Sigmoid colon (tissue), 7 donors: ENCODE measurements around the gene BAHCC1. TPM values are rescaled to one million over a fixed set of nuclear protein-coding genes. Genes with fewer than 3 reads are reported as not detected.

Source experiments
- DNase-seq: peaks from one replicate; pipeline ENCODE4 v3.0.0-alpha.2; 2019
- H3K27ac ChIP-seq, 4 donors: fragments of 200-600 bp; sonication (generic); one replicate each; pipeline ENCODE4 v1.5.1; 2016 to 2019; ENCODE audit warnings: mild to moderate bottlenecking in 1 of 4
- H3K27me3 ChIP-seq, 3 donors: fragments of 200-600 bp; sonication (generic); one replicate each; pipeline ENCODE4 v1.5.1; 2019; ENCODE audit warnings: mild to moderate bottlenecking in 1 of 3
- H3K36me3 ChIP-seq, 4 donors: fragments of 200-600 bp; sonication (generic); one replicate each; pipeline ENCODE4 v1.5.1; 2016 to 2019
- H3K4me1 ChIP-seq, 4 donors: fragments of 200-600 bp; sonication (generic); one replicate each; pipeline ENCODE4 v1.5.1; 2017 to 2019
- H3K4me3 ChIP-seq, 4 donors: fragments of 200-600 bp; sonication (generic); one replicate each; pipeline ENCODE4 v1.5.1; 2017 to 2019; ENCODE audit warnings: mild to moderate bottlenecking in 2 of 4, moderate library complexity in 1 of 4
- H3K9me3 ChIP-seq, 4 donors: fragments of 200-600 bp in 3 of 4; sonication (generic) in 3 of 4; one replicate each; pipeline versions ENCODE4 v1.5.1 to v1.6.1; 2013 to 2019
- CTCF ChIP-seq, 4 experiments: fragments of 450-650 bp in 3 of 4; fragments of 200-600 bp in 1 of 4; IDR thresholded peaks; one replicate each; pipeline ENCODE4 v1.5.1; 2016 to 2019; ENCODE audit warnings: antibody characterized with exemption in 4 of 4, mild to moderate bottlenecking in 3 of 4, moderate library complexity in 2 of 4
- EP300 ChIP-seq, 4 donors: sonication (generic); formaldehyde crosslinking; IDR thresholded peaks; one replicate each; pipeline ENCODE4 v1.6.1; 2017; ENCODE audit warnings: antibody characterized with exemption in 4 of 4
- POLR2A ChIP-seq, 2 donors: fragments of 450-650 bp; IDR thresholded peaks; one replicate each; pipeline ENCODE4 v1.6.1; 2016; ENCODE audit warnings: antibody characterized with exemption in 2 of 2, mild to moderate bottlenecking in 2 of 2, moderate library complexity in 2 of 2
- POLR2AphosphoS5 ChIP-seq, 4 donors: sonication (generic); formaldehyde crosslinking; IDR thresholded peaks; one replicate each; pipeline ENCODE4 v1.6.1; 2017; ENCODE audit warnings: antibody characterized with exemption in 4 of 4
- WGBS, 2 donors: extraction: QIAGEN DNeasy Blood & Tissue Kit; methylation state at CpG; one replicate each; pipeline ENCODE4 v1.1.7; 2013; 5-methylcytosine and 5-hydroxymethylcytosine counted together
- intact Hi-C: fragments of 100-400 bp; cut with DNase I; formaldehyde crosslinking; loops from one replicate; pipeline ENCODE4 v1.15.1; 2023
- polyA plus RNA-seq, 3 donors: library from polyadenylated mRNA; stranded (reverse); fragments of 200-250 nt; gene quantifications; one replicate each; pipeline ENCODE4 v1.2.3, GENCODE V29; 2013
- total RNA-seq, 4 donors: library from RNA; depleted of rRNA; stranded (reverse); fragments of >200 nt; gene quantifications; one replicate each; pipeline ENCODE4 v1.1.0, GENCODE V29; 2016
- donor health status: healthy with polysubstance abuse.
- donor health status: Bipolar disorder and iron deficiency.
- donor health status: healthy.

BAHCC1 gene
- total and polyA plus RNA-seq, 7 donors, result 1.8 to 18.6 (median 6.4) TPM

DNA sequence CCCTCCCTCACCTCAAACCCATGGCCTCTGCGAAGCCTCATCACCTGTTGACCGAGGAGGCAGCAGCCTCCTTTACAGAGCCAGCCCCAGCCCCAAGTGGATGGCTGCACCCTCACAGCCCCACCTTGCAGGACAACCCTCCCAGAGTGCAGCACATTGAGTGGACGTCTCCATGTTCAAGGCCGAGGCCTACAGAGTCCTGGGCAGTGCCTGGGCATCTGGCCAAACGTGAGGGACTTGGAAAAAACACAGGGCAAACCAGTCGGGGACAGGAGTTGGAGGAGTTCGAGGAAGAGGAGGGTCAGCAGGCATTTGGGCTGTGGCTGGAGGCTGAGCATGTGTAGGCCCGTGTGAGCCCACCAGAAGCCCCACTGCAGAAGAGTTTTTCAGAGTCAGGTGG, 77.8 kb downstream of the BAHCC1 start:
- Histone ChIP-seq H3K9me3 (no peaks in the 10 kb centered on the region), H3K27ac (no peak overlapping the region), H3K36me3 (no peaks in the 10 kb centered on the region), H3K4me3 (no peak overlapping the region), H3K27me3 (no peaks in the 10 kb centered on the region), H3K4me1 (peaks cover 0 to 18% (median 13%) of the 10 kb centered on the region in 4 donors)
- 82 to 86% methylated on average over 8 of the region's 8 CpGs for WGBS, 2 donors
- intact Hi-C loops, result no loop called here
- no peak for DNase-seq
- TF ChIP-seq EP300 (IDR thresholded peaks at IDR 0.05), result no peak
- TF ChIP-seq POLR2AphosphoS5 (IDR thresholded peaks at IDR 0.05), result no peak
- no peak for TF ChIP-seq CTCF (IDR thresholded peaks at IDR 0.05)
- TF ChIP-seq POLR2A (IDR thresholded peaks at IDR 0.05), result no peak

GRCh38 chr17:81474958-81475357, 79.7 kb downstream of the BAHCC1 start:
- Histone ChIP-seq H3K27me3 (peaks cover 0 to 6% (median 0%) of the 10 kb centered on the region in 3 donors), H3K4me3 (no peak overlapping the region), H3K4me1 (peaks cover 0 to 18% (median 13%) of the 10 kb centered on the region in 4 donors), H3K27ac (no peak overlapping the region), H3K36me3 (no peaks in the 10 kb centered on the region), H3K9me3 (no peaks in the 10 kb centered on the region)
- intact Hi-C loops, result no loop called here
- DNase-seq, result no peak
- no peak for TF ChIP-seq POLR2AphosphoS5 (IDR thresholded peaks at IDR 0.05)
- no peak for TF ChIP-seq POLR2A (IDR thresholded peaks at IDR 0.05)
- TF ChIP-seq CTCF (IDR thresholded peaks at IDR 0.05), result no peak
- TF ChIP-seq EP300 (IDR thresholded peaks at IDR 0.05), result no peak
- WGBS, 2 donors, result 79 to 80% methylated on average over 16 of the region's 16 CpGs

DNA sequence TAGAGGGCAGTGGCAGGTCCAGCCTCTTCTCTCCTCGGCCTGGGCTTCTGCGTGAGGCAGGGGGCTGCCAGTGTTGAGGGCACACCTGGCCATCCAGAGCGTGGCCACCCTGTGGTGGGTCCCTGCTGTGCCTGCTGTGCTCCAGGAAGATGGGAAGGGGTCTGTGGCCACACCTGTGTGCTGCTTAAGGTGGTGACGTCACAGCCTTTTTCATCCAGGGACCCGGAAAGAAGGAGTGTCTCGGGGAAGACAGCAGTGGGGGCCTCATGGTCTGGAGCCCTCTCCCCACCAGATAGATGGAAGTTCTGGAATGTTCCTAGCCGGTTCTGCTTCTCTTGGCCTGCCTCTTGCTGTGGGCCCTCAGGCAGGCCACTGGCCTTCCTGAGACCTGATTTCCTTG, 80.8 kb downstream of the BAHCC1 start:
- Histone ChIP-seq H3K36me3 (no peaks in the 10 kb centered on the region), H3K9me3 (no peaks in the 10 kb centered on the region), H3K4me3 (no peak overlapping the region), H3K4me1 (peaks cover 0 to 28% (median 20%) of the 10 kb centered on the region in 4 donors), H3K27ac (no peak overlapping the region), H3K27me3 (peaks cover 0 to 15% (median under 1%) of the 10 kb centered on the region in 3 donors)
- WGBS, 2 donors, result 87 to 88% methylated on average over 7 of the region's 7 CpGs
- intact Hi-C loops, result no loop called here
- no peak for TF ChIP-seq CTCF (IDR thresholded peaks at IDR 0.05)
- DNase-seq, result no peak

DNA sequence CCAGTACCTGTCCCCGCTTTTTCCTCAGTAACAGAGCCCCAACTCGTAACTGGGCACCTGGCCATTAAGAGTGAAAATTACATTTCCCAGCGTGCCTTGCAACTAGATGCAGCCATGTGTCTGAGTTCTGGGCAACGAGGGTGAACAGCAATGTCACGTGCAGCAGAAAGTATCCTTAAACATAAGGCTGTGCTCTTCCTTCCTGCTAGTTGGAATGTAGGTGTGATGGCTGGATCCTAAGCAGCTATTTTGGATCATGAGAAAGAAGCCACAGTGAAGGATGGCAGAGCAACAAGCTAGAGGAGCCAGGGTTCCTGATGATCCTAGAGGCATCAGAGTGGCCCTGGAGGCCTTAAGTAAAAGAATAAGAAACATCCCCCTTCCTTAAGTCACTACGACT, 81.4 kb downstream of the BAHCC1 start:
- Histone ChIP-seq H3K4me1 (peaks cover 0 to 27% (median 21%) of the 10 kb centered on the region in 4 donors), H3K36me3 (no peaks in the 10 kb centered on the region), H3K9me3 (no peaks in the 10 kb centered on the region), H3K27me3 (peaks cover 0 to 17% (median 6%) of the 10 kb centered on the region in 3 donors), H3K4me3 (no peak overlapping the region), H3K27ac (no peak overlapping the region)
- WGBS, 2 donors, result 80 to 91% methylated on average over 6 of the region's 6 CpGs
- intact Hi-C loops, result no loop called here
- no peak for TF ChIP-seq EP300 (IDR thresholded peaks at IDR 0.05)
- no peak for TF ChIP-seq CTCF (IDR thresholded peaks at IDR 0.05)
- no peak for TF ChIP-seq POLR2A (IDR thresholded peaks at IDR 0.05)
- no peak for TF ChIP-seq POLR2AphosphoS5 (IDR thresholded peaks at IDR 0.05)
- DNase-seq, result no peak

DNA sequence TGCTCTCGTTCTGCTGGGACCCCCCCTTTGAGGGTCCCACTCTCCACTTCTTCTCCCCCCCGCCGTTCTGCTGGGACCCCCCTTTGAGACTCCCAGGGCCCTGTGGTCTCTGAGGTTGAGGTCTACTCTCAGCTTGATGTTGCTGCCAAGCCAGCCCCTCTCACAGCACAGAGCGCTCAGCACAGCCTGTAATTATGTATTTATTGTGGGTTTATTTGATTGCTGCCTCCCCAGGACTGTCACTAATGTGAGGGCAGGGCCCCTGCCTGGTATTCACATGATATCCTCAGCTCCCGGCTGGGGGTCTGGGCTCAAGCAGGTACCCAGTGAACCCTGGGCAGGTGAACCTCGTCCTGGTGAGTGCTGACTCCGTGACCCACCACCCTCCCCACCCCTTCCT, 81.9 kb downstream of the BAHCC1 start:
- peaks cover 0 to 27% (median 21%) of the 10 kb centered on the region in 4 donors for H3K4me1 ChIP-seq
- intact Hi-C loops, result no loop called here

More for the DNA sequence above, 81.9 kb downstream of the BAHCC1 start:
- TF ChIP-seq POLR2A (IDR thresholded peaks at IDR 0.05), result no peak
- TF ChIP-seq EP300 (IDR thresholded peaks at IDR 0.05), result no peak
- TF ChIP-seq CTCF (IDR thresholded peaks at IDR 0.05), result no peak
- TF ChIP-seq POLR2AphosphoS5 (IDR thresholded peaks at IDR 0.05), result no peak
- Histone ChIP-seq H3K9me3 (no peaks in the 10 kb centered on the region), H3K27me3 (peaks cover 0 to 17% (median 6%) of the 10 kb centered on the region in 3 donors), H3K27ac (no peak overlapping the region), H3K4me3 (no peak overlapping the region), H3K36me3 (no peaks in the 10 kb centered on the region)
- WGBS, 2 donors, result 67 to 85% methylated on average over 7 of the region's 7 CpGs
- no peak for DNase-seq
